ENCODE measurements around the gene PPP6R3.

Gene PPP6R3

GRCh38 chr11:68498321-68498720 lies 37.8 kb downstream of the PPP6R3 start:
- TF ChIP-seq CTCF (conservative IDR thresholded peaks at IDR 0.05; ENCODE audit: low read length), result no peak
- no peak overlapping the region for H3K4me3 ChIP-seq (ENCODE audit: low read length)
- no peak for DNase-seq (ENCODE audit: low read depth)

GRCh38 chr11:68498903-68499883 lies 38.6 kb downstream of the PPP6R3 start:
- no peak for DNase-seq (ENCODE audit: low read depth)
- no peak for TF ChIP-seq CTCF (conservative IDR thresholded peaks at IDR 0.05; ENCODE audit: low read length)
- H3K4me3 ChIP-seq (ENCODE audit: low read length), result no peak overlapping the region

GRCh38 chr11:68500206-68500605 lies 39.7 kb downstream of the PPP6R3 start:
- TF ChIP-seq CTCF (conservative IDR thresholded peaks at IDR 0.05; ENCODE audit: low read length), result no peak
- H3K4me3 ChIP-seq (ENCODE audit: low read length), result no peak overlapping the region
- DNase-seq (ENCODE audit: low read depth), result no peak

- no peak for DNase-seq (ENCODE audit: low read depth)
- no peak for TF ChIP-seq CTCF (conservative IDR thresholded peaks at IDR 0.05; ENCODE audit: low read length)
These were observed 41.3 kb downstream of the PPP6R3 start for GRCh38 chr11:68501813-68502212.

GRCh38 chr11:68503251-68503687 lies 42.7 kb downstream of the PPP6R3 start:
- TF ChIP-seq CTCF (conservative IDR thresholded peaks at IDR 0.05; ENCODE audit: low read length), result no peak
- no peak overlapping the region for H3K4me3 ChIP-seq (ENCODE audit: low read length)

More at GRCh38 chr11:68501813-68502212, 41.3 kb downstream of the PPP6R3 start:
- no peak overlapping the region for H3K4me3 ChIP-seq (ENCODE audit: low read length)

GRCh38 chr11:68503792-68504191 lies 43.2 kb downstream of the PPP6R3 start:
- TF ChIP-seq CTCF (conservative IDR thresholded peaks at IDR 0.05; ENCODE audit: low read length), result no peak
- no peak for DNase-seq (ENCODE audit: low read depth)
- no peak overlapping the region for H3K4me3 ChIP-seq (ENCODE audit: low read length)

More at GRCh38 chr11:68503251-68503687, 42.7 kb downstream of the PPP6R3 start:
- peak; percentile 36 for DNase-seq (ENCODE audit: low read depth)

Data from AG10803 (cell line).